SU-DHL-6 (cell line): ENCODE data around the gene SNTB2.

Experiments used
- H2AFZ ChIP-seq: fragments of 200-600 bp; sonication (generic); 2 replicates; pipeline ENCODE4 v1.6.1; 2014; ENCODE audit warnings: low read depth, mild to moderate bottlenecking, moderate library complexity, mixed read lengths, antibody characterized with exemption, low read length; ENCODE audit not compliant: severe bottlenecking
- H3F3A ChIP-seq: fragments of 200-600 bp; shearing (Covaris generic); 2 replicates; pipeline ENCODE4 v1.6.0; 2016; ENCODE audit warnings: antibody characterized with exemption, mild to moderate bottlenecking; ENCODE audit not compliant: insufficient read depth
- H3K27ac ChIP-seq: fragments of 200-600 bp; sonication (generic); 2 replicates; pipeline ENCODE4 v1.5.1; 2016; ENCODE audit warnings: low read depth, mild to moderate bottlenecking, low read length, moderate library complexity, mixed read lengths
- H3K27me3 ChIP-seq: fragments of 200-600 bp; sonication (generic), shearing (Covaris generic); 2 replicates; pipeline ENCODE4 v1.6.0; 2014; ENCODE audit warnings: mild to moderate bottlenecking, low read length
- H3K36me3 ChIP-seq: fragments of 200-600 bp; sonication (generic); 2 replicates; pipeline ENCODE4 v1.6.1; 2014; ENCODE audit warnings: mild to moderate bottlenecking, low read length, mixed read lengths
- H3K4me2 ChIP-seq: fragments of 300-600, 200-600 bp; shearing (Covaris generic), sonication (generic); 2 replicates; pipeline ENCODE4 v1.6.0; 2014; ENCODE audit warnings: low read length, low read depth, mild to moderate bottlenecking; ENCODE audit not compliant: poor library complexity, severe bottlenecking
- H3K4me3 ChIP-seq: fragments of 200-600 bp; sonication (generic); 2 replicates; pipeline ENCODE4 v1.5.1; 2014; ENCODE audit warnings: antibody characterized with exemption, low read length, mild to moderate bottlenecking, mixed read lengths; ENCODE audit not compliant: insufficient read depth, poor library complexity, severe bottlenecking
- H3K79me2 ChIP-seq: fragments of 200-600 bp; sonication (generic); 2 replicates; pipeline ENCODE4 v1.6.1; 2014; ENCODE audit warnings: mild to moderate bottlenecking, low read length, moderate library complexity; ENCODE audit not compliant: insufficient read depth
- H3K9ac ChIP-seq: fragments of 200-600 bp; sonication (generic); 2 replicates; pipeline ENCODE4 v1.7.0; 2014; ENCODE audit warnings: mild to moderate bottlenecking, low read length
- H3K9me2 ChIP-seq: fragments of 200-600 bp; sonication (generic); replicated peaks from 2 replicates; pipeline ENCODE4 v1.6.1; 2014; ENCODE audit warnings: low read length; ENCODE audit not compliant: insufficient read depth
- H3K9me3 ChIP-seq: fragments of 200-600 bp; sonication (generic); 2 replicates; pipeline ENCODE4 v1.6.1; 2014; ENCODE audit warnings: low read length, mixed read lengths; ENCODE audit not compliant: insufficient read depth
- H4K20me1 ChIP-seq: fragments of 200-600 bp; sonication (generic); 2 replicates; pipeline ENCODE4 v1.6.1; 2014; ENCODE audit warnings: low read depth, mild to moderate bottlenecking, antibody characterized with exemption, low read length, moderate library complexity, mixed read lengths
- CTCF ChIP-seq: fragments of 200-600 bp; sonication (generic); IDR thresholded peaks from one replicate; pipeline ENCODE4 v1.5.1; 2017; ENCODE audit warnings: antibody characterized with exemption, mild to moderate bottlenecking, low read length, moderate library complexity; ENCODE audit not compliant: insufficient read depth, poor library complexity, severe bottlenecking
- EZH2phosphoT487 ChIP-seq: fragments of 200-600 bp; sonication (generic), shearing (Covaris generic); conservative IDR thresholded peaks from 2 replicates; pipeline ENCODE4 v1.6.1; 2018; ENCODE audit warnings: mild to moderate bottlenecking, antibody characterized with exemption, low read length, moderate library complexity, mixed read lengths

SNTB2 gene

DNA sequence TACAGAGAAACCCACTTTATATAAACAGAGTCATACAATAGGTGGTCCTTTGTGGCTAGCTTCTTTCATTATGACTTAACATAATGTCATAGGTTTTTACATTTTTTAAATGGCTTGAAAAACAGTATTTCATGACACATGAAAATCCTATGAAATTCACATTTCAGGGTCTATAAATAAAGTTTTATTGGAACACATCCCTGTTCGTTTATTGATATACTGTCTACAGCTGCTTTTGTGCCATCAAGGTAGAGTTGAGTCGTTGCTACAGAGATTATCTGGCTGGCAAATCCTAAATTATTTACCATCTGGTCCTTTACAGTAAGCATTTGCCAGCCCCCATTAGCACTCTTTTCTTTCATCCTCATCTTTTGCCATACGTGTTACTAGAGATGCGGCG, 126.5 kb downstream of the SNTB2 start:
- no peaks in the 10 kb centered on the region; the same call in 1 of the 2 replicates for H4K20me1 ChIP-seq

GRCh38 chr16:69314534-69314933, 127.6 kb downstream of the SNTB2 start:
- peaks cover 35% of the 10 kb centered on the region for H3K79me2 ChIP-seq
- H2AFZ ChIP-seq = no peak overlapping the region
- no peaks in the 10 kb centered on the region for H3K27me3 ChIP-seq
- H3K4me3 ChIP-seq = no peak overlapping the region
- no peak overlapping the region for H3K27ac ChIP-seq
- no peak overlapping the region for H3K4me2 ChIP-seq
- TF ChIP-seq CTCF = no peak
- TF ChIP-seq EZH2phosphoT487 = no peak
- H3K9me3 ChIP-seq = no peaks in the 10 kb centered on the region
- H3F3A ChIP-seq = 0 out of 2 replicates have a peak, but pooled peaks cover under 1% of the 10 kb centered on the region
- H3K9me2 ChIP-seq = no peaks in the 10 kb centered on the region
- no peaks in the 10 kb centered on the region for H3K36me3 ChIP-seq
- no peaks in the 10 kb centered on the region; the same call in 1 of the 2 replicates for H4K20me1 ChIP-seq
- H3K9ac ChIP-seq = no peak overlapping the region

More for the DNA sequence above, 126.5 kb downstream of the SNTB2 start:
- Histone ChIP-seq H3K4me3 (no peak overlapping the region), H3K79me2 (peaks cover 35% of the 10 kb centered on the region), H3K4me2 (no peak overlapping the region), H3K9me2 (no peaks in the 10 kb centered on the region), H3K36me3 (no peaks in the 10 kb centered on the region), H3F3A (peaks cover 11% of the 10 kb centered on the region), H3K27ac (no peak overlapping the region), H2AFZ (no peak overlapping the region), H3K9ac (no peak overlapping the region), H3K27me3 (no peaks in the 10 kb centered on the region), H3K9me3 (no peaks in the 10 kb centered on the region)
- TF ChIP-seq CTCF (no peak), EZH2phosphoT487 (no peak)

- no peak overlapping the region for H3K4me2 ChIP-seq
- no peaks in the 10 kb centered on the region; the same call in 1 of the 2 replicates for H4K20me1 ChIP-seq
- no peaks in the 10 kb centered on the region for H3K27me3 ChIP-seq
- peaks cover 35% of the 10 kb centered on the region for H3K79me2 ChIP-seq
- H3K9me3 ChIP-seq = no peaks in the 10 kb centered on the region
- no peak overlapping the region for H3K9ac ChIP-seq
- no peak overlapping the region for H3K27ac ChIP-seq
- TF ChIP-seq CTCF (no peak), EZH2phosphoT487 (no peak)
- no peak overlapping the region for H2AFZ ChIP-seq
- H3K4me3 ChIP-seq = no peak overlapping the region
- no peaks in the 10 kb centered on the region for H3K36me3 ChIP-seq
- no peaks in the 10 kb centered on the region for H3K9me2 ChIP-seq
- H3F3A ChIP-seq = no peaks in the 10 kb centered on the region
Measured at GRCh38 chr16:69315486-69316311, 128.7 kb downstream of the SNTB2 start.
